ENCODE measurements around the gene XPR1. TPM values are rescaled to one million over a fixed set of nuclear protein-coding genes. Genes with fewer than 3 reads are reported as not detected.

XPR1 gene
- total RNA-seq, 4 donors from 2014 or later: 17.2 to 28.3 (median 26.6) TPM

GRCh38 chr1:180632326-180633056 is 669 bp downstream of the XPR1 start:
- ATAC-seq: peak; percentile 62
- H3K27me3 ChIP-seq: no peaks in the 10 kb centered on the region
- H3K4me1 ChIP-seq: peaks cover 0 to 55% (median 4%) of the 10 kb centered on the region in 3 donors
- peak overlapping the region; percentile 74 to 99 (median 93) for H3K27ac ChIP-seq
- H3K9me3 ChIP-seq: no peaks in the 10 kb centered on the region
- no peak for TF ChIP-seq POLR2A (IDR thresholded peaks at IDR 0.05)
- TF ChIP-seq, protein P1, sequence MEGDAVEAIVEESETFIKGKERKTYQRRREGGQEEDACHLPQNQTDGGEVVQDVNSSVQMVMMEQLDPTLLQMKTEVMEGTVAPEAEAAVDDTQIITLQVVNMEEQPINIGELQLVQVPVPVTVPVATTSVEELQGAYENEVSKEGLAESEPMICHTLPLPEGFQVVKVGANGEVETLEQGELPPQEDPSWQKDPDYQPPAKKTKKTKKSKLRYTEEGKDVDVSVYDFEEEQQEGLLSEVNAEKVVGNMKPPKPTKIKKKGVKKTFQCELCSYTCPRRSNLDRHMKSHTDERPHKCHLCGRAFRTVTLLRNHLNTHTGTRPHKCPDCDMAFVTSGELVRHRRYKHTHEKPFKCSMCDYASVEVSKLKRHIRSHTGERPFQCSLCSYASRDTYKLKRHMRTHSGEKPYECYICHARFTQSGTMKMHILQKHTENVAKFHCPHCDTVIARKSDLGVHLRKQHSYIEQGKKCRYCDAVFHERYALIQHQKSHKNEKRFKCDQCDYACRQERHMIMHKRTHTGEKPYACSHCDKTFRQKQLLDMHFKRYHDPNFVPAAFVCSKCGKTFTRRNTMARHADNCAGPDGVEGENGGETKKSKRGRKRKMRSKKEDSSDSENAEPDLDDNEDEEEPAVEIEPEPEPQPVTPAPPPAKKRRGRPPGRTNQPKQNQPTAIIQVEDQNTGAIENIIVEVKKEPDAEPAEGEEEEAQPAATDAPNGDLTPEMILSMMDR (IDR thresholded peaks at IDR 0.05): peak in 2 of 4 experiments; percentile 6 to 41
- TF ChIP-seq POLR2AphosphoS5 (IDR thresholded peaks at IDR 0.05): no peak
- WGBS, 2 donors (ENCODE audit: low coverage in 1 of 2): 0% methylated on average over 6 to 7 of the region's 44 CpGs
- H3K36me3 ChIP-seq: no peaks in the 10 kb centered on the region
- peak overlapping the region; percentile 83 to 92 for H3K4me3 ChIP-seq

GRCh38 chr1:180633057-180634056 is 1.5 kb downstream of the XPR1 start:
- Histone ChIP-seq H3K4me3 (peak overlapping the region; percentile 83 to 92), H3K4me1 (peaks cover 0 to 55% (median 4%) of the 10 kb centered on the region in 3 donors), H3K36me3 (no peaks in the 10 kb centered on the region), H3K27me3 (no peaks in the 10 kb centered on the region), H3K27ac (peak overlapping the region in 2 of 4 donors; percentile 96 to 99), H3K9me3 (no peaks in the 10 kb centered on the region)
- no peak for TF ChIP-seq EP300 (IDR thresholded peaks at IDR 0.05)
- TF ChIP-seq POLR2AphosphoS5 (IDR thresholded peaks at IDR 0.05): no peak
- ATAC-seq: no peak
- WGBS, 2 donors (ENCODE audit: low coverage in 1 of 2): 52 to 59% methylated on average over 3 of the region's 3 CpGs

DNA sequence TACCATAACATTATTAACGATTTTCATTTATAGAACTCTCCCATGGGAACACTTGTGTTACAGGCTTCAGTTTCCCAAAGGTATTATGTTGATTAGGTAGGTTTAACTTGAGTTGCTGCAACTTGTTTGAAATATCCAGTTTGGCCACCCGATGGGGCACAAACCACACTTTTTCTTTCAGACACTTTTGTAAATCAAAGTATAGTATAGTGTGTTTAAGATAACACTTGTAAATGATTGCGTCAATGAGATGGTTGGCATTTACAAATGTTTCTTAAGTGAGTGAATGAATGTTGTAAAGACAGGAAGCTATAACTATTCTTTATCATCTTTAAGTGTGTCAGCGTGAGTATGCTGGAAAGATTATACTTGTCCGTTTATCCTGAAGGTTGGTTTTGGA is 4.3 kb downstream of the XPR1 start:
- Histone ChIP-seq H3K9me3 (no peaks in the 10 kb centered on the region), H3K27me3 (no peaks in the 10 kb centered on the region), H3K4me3 (no peak overlapping the region), H3K36me3 (no peaks in the 10 kb centered on the region), H3K4me1 (peaks cover 0 to 44% (median 2%) of the 10 kb centered on the region in 3 donors), H3K27ac (no peak overlapping the region)
- TF ChIP-seq POLR2AphosphoS5 (IDR thresholded peaks at IDR 0.05) (no peak), POLR2A (IDR thresholded peaks at IDR 0.05) (no peak), EP300 (IDR thresholded peaks at IDR 0.05) (no peak)
- TF ChIP-seq, protein P1 (IDR thresholded peaks at IDR 0.05): no peak
- no peak for ATAC-seq
- 62 to 67% methylated on average over 4 to 5 of the region's 5 CpGs for WGBS, 2 donors (ENCODE audit: low coverage in 1 of 2)

GRCh38 chr1:180639871-180640270 is 8.0 kb downstream of the XPR1 start:
- H3K4me3 ChIP-seq: no peak overlapping the region
- H3K36me3 ChIP-seq: no peaks in the 10 kb centered on the region
- ATAC-seq: no peak
- H3K4me1 ChIP-seq: peaks cover 3 to 32% (median 6%) of the 10 kb centered on the region in 3 donors
- H3K9me3 ChIP-seq: no peaks in the 10 kb centered on the region
- TF ChIP-seq, protein P1 (IDR thresholded peaks at IDR 0.05): no peak
- TF ChIP-seq EP300 (IDR thresholded peaks at IDR 0.05) (no peak), POLR2AphosphoS5 (IDR thresholded peaks at IDR 0.05) (no peak), POLR2A (IDR thresholded peaks at IDR 0.05) (no peak)
- no peaks in the 10 kb centered on the region for H3K27me3 ChIP-seq
- no peak overlapping the region for H3K27ac ChIP-seq

DNA sequence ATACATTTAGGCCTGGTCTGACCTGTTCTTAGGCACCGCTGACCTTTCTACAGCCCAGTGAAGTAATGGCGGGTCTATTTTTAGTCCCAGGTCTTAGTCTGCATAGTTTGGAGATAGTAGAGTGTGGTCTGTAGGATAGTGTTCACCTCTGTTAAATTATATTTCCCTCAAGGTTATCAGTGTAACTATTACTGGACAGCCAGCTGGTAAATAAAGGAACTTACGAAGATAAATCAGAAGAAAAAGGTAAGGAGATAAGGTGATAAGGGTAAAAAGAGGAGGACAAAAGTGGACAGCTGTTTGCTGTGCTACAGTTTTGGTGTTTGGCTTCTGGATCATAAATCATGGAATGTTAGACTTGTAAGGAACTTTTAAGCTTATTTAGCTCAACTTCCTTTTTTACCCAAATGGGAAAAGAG is 8.7 kb downstream of the XPR1 start:
- TF ChIP-seq, protein P1 (IDR thresholded peaks at IDR 0.05): no peak
- TF ChIP-seq POLR2AphosphoS5 (IDR thresholded peaks at IDR 0.05) (no peak), POLR2A (IDR thresholded peaks at IDR 0.05) (no peak), EP300 (IDR thresholded peaks at IDR 0.05) (no peak)
- H3K4me1 ChIP-seq: peaks cover 3 to 26% (median 6%) of the 10 kb centered on the region in 3 donors
- ATAC-seq: no peak
- no peak overlapping the region for H3K27ac ChIP-seq
- H3K27me3 ChIP-seq: no peaks in the 10 kb centered on the region
- WGBS, 2 donors (ENCODE audit: low coverage in 1 of 2): 77 to 90% methylated on average over 2 to 3 of the region's 3 CpGs
- H3K4me3 ChIP-seq: no peak overlapping the region
- H3K9me3 ChIP-seq: no peaks in the 10 kb centered on the region
- no peaks in the 10 kb centered on the region for H3K36me3 ChIP-seq

Data from gastroesophageal sphincter (tissue), 4 donors.